ENCODE results near the gene B3GNT5.
A peak's percentile ranks its signal among the peaks of the same experiment; 100 is the strongest.
"Not testable (repeated sequence)": the region's sequence is repeated elsewhere in the genome, so short reads cannot be mapped to it uniquely, and the experiment has no call there.

The B3GNT5 gene

GRCh38 chr3:183227586-183227985, 25.5 kb upstream of the B3GNT5 start:
- Histone ChIP-seq H3K4me3 (ENCODE audit: low read depth in 1 of 5, low read length in 5 of 5) (no peak overlapping the region), H3K27ac (ENCODE audit: low read depth, low read length) (no peak overlapping the region), H3K36me3 (ENCODE audit: control insufficient read depth in 5 of 5, insufficient read depth in 5 of 5, low read length in 5 of 5) (no peaks in the 10 kb centered on the region), H3K9me3 (ENCODE audit: control insufficient read depth in 5 of 5, low read length in 5 of 5) (no peaks in the 10 kb centered on the region), H3K4me1 (ENCODE audit: control insufficient read depth in 5 of 5, insufficient read depth in 5 of 5, low read length in 5 of 5) (no peaks in the 10 kb centered on the region), H3K9ac (ENCODE audit: low read length in 5 of 5) (no peak overlapping the region), H3K27me3 (ENCODE audit: control insufficient read depth in 5 of 5, insufficient read depth in 4 of 5, low read length in 5 of 5) (no peaks in the 10 kb centered on the region)

GRCh38 chr3:183229178-183229577, 23.9 kb upstream of the B3GNT5 start:
- no peak overlapping the region for H3K9ac ChIP-seq (ENCODE audit: low read length in 5 of 5)
- no peak overlapping the region for H3K27ac ChIP-seq (ENCODE audit: low read depth, low read length)
- H3K4me1 ChIP-seq (ENCODE audit: control insufficient read depth in 5 of 5, insufficient read depth in 5 of 5, low read length in 5 of 5), result peaks cover 0 to 3% (median 0%) of the 10 kb centered on the region in 5 donors
- H3K27me3 ChIP-seq (ENCODE audit: control insufficient read depth in 5 of 5, insufficient read depth in 4 of 5, low read length in 5 of 5), result no peaks in the 10 kb centered on the region
- no peaks in the 10 kb centered on the region for H3K36me3 ChIP-seq (ENCODE audit: control insufficient read depth in 5 of 5, insufficient read depth in 5 of 5, low read length in 5 of 5)
- H3K4me3 ChIP-seq (ENCODE audit: low read depth in 1 of 5, low read length in 5 of 5), result no peak overlapping the region
- no peaks in the 10 kb centered on the region for H3K9me3 ChIP-seq (ENCODE audit: control insufficient read depth in 5 of 5, low read length in 5 of 5)

- H3K4me3 ChIP-seq (ENCODE audit: low read depth in 1 of 5, low read length in 5 of 5); H3K27ac ChIP-seq (ENCODE audit: low read depth, low read length); H3K27me3 ChIP-seq (ENCODE audit: control insufficient read depth in 5 of 5, insufficient read depth in 4 of 5, low read length in 5 of 5); H3K9ac ChIP-seq (ENCODE audit: low read length in 5 of 5); H3K4me1 ChIP-seq (ENCODE audit: control insufficient read depth in 5 of 5, insufficient read depth in 5 of 5, low read length in 5 of 5); H3K36me3 ChIP-seq (ENCODE audit: control insufficient read depth in 5 of 5, insufficient read depth in 5 of 5, low read length in 5 of 5); H3K9me3 ChIP-seq (ENCODE audit: control insufficient read depth in 5 of 5, low read length in 5 of 5): not testable (repeated sequence)
These were observed 22.8 kb upstream of the B3GNT5 start for GRCh38 chr3:183230251-183230650.

GRCh38 chr3:183230826-183231225, 22.2 kb upstream of the B3GNT5 start:
- Histone ChIP-seq H3K9ac (ENCODE audit: low read length in 5 of 5) (no peak overlapping the region), H3K4me3 (ENCODE audit: low read depth in 1 of 5, low read length in 5 of 5) (no peak overlapping the region), H3K36me3 (ENCODE audit: control insufficient read depth in 5 of 5, insufficient read depth in 5 of 5, low read length in 5 of 5) (no peaks in the 10 kb centered on the region), H3K9me3 (ENCODE audit: control insufficient read depth in 5 of 5, low read length in 5 of 5) (no peaks in the 10 kb centered on the region), H3K4me1 (ENCODE audit: control insufficient read depth in 5 of 5, insufficient read depth in 5 of 5, low read length in 5 of 5) (peaks cover 0 to 3% (median 0%) of the 10 kb centered on the region in 5 donors), H3K27me3 (ENCODE audit: control insufficient read depth in 5 of 5, insufficient read depth in 4 of 5, low read length in 5 of 5) (no peaks in the 10 kb centered on the region), H3K27ac (ENCODE audit: low read depth, low read length) (no peak overlapping the region)

GRCh38 chr3:183233966-183234365, 19.1 kb upstream of the B3GNT5 start:
- Histone ChIP-seq H3K9me3 (ENCODE audit: control insufficient read depth in 5 of 5, low read length in 5 of 5) (no peaks in the 10 kb centered on the region), H3K27me3 (ENCODE audit: control insufficient read depth in 5 of 5, insufficient read depth in 4 of 5, low read length in 5 of 5) (no peaks in the 10 kb centered on the region), H3K36me3 (ENCODE audit: control insufficient read depth in 5 of 5, insufficient read depth in 5 of 5, low read length in 5 of 5) (no peaks in the 10 kb centered on the region), H3K9ac (ENCODE audit: low read length in 5 of 5) (no peak overlapping the region), H3K27ac (ENCODE audit: low read depth, low read length) (no peak overlapping the region), H3K4me1 (ENCODE audit: control insufficient read depth in 5 of 5, insufficient read depth in 5 of 5, low read length in 5 of 5) (peaks cover 0 to 3% (median 0%) of the 10 kb centered on the region in 5 donors), H3K4me3 (ENCODE audit: low read depth in 1 of 5, low read length in 5 of 5) (no peak overlapping the region)

- peaks cover 0 to 10% (median 7%) of the 10 kb centered on the region in 5 donors for H3K9me3 ChIP-seq (ENCODE audit: control insufficient read depth in 5 of 5, low read length in 5 of 5)
- peaks cover 0 to 2% (median 0%) of the 10 kb centered on the region in 5 donors for H3K4me1 ChIP-seq (ENCODE audit: control insufficient read depth in 5 of 5, insufficient read depth in 5 of 5, low read length in 5 of 5)
- H3K27ac ChIP-seq (ENCODE audit: low read depth, low read length), result no peak overlapping the region
These were observed 14.0 kb upstream of the B3GNT5 start for GRCh38 chr3:183239046-183239445.

GRCh38 chr3:183242431-183242830, 10.6 kb upstream of the B3GNT5 start:
- H3K27me3 ChIP-seq (ENCODE audit: control insufficient read depth in 5 of 5, insufficient read depth in 4 of 5, low read length in 5 of 5), result no peaks in the 10 kb centered on the region
- peaks cover 0 to 15% (median 4%) of the 10 kb centered on the region in 5 donors for H3K4me1 ChIP-seq (ENCODE audit: control insufficient read depth in 5 of 5, insufficient read depth in 5 of 5, low read length in 5 of 5)
- no peak overlapping the region for H3K9ac ChIP-seq (ENCODE audit: low read length in 5 of 5)
- no peak overlapping the region for H3K27ac ChIP-seq (ENCODE audit: low read depth, low read length)
- H3K4me3 ChIP-seq (ENCODE audit: low read depth in 1 of 5, low read length in 5 of 5), result no peak overlapping the region
- no peaks in the 10 kb centered on the region for H3K36me3 ChIP-seq (ENCODE audit: control insufficient read depth in 5 of 5, insufficient read depth in 5 of 5, low read length in 5 of 5)
- peaks cover 0 to 10% (median 7%) of the 10 kb centered on the region in 5 donors for H3K9me3 ChIP-seq (ENCODE audit: control insufficient read depth in 5 of 5, low read length in 5 of 5)

More at GRCh38 chr3:183239046-183239445, 14.0 kb upstream of the B3GNT5 start:
- H3K36me3 ChIP-seq (ENCODE audit: control insufficient read depth in 5 of 5, insufficient read depth in 5 of 5, low read length in 5 of 5), result no peaks in the 10 kb centered on the region
- H3K9ac ChIP-seq (ENCODE audit: low read length in 5 of 5), result no peak overlapping the region
- no peak overlapping the region for H3K4me3 ChIP-seq (ENCODE audit: low read depth in 1 of 5, low read length in 5 of 5)
- H3K27me3 ChIP-seq (ENCODE audit: control insufficient read depth in 5 of 5, insufficient read depth in 4 of 5, low read length in 5 of 5), result no peaks in the 10 kb centered on the region

GRCh38 chr3:183244219-183244618, 8.8 kb upstream of the B3GNT5 start:
- Histone ChIP-seq H3K4me1 (ENCODE audit: control insufficient read depth in 5 of 5, insufficient read depth in 5 of 5, low read length in 5 of 5) (peaks cover 0 to 15% (median 4%) of the 10 kb centered on the region in 5 donors), H3K9me3 (ENCODE audit: control insufficient read depth in 5 of 5, low read length in 5 of 5) (peaks cover 0 to 10% (median 7%) of the 10 kb centered on the region in 5 donors), H3K4me3 (ENCODE audit: low read depth in 1 of 5, low read length in 5 of 5) (no peak overlapping the region), H3K36me3 (ENCODE audit: control insufficient read depth in 5 of 5, insufficient read depth in 5 of 5, low read length in 5 of 5) (no peaks in the 10 kb centered on the region), H3K27ac (ENCODE audit: low read depth, low read length) (peak overlapping the region; percentile 70), H3K9ac (ENCODE audit: low read length in 5 of 5) (no peak overlapping the region), H3K27me3 (ENCODE audit: control insufficient read depth in 5 of 5, insufficient read depth in 4 of 5, low read length in 5 of 5) (no peaks in the 10 kb centered on the region)

- H3K9me3 ChIP-seq (ENCODE audit: control insufficient read depth in 5 of 5, low read length in 5 of 5), result peaks cover 0 to 10% (median 7%) of the 10 kb centered on the region in 5 donors
- H3K9ac ChIP-seq (ENCODE audit: low read length in 5 of 5), result peak overlapping the region in 1 of 5 donors; percentile 14
- peaks cover 0 to 15% (median 4%) of the 10 kb centered on the region in 5 donors for H3K4me1 ChIP-seq (ENCODE audit: control insufficient read depth in 5 of 5, insufficient read depth in 5 of 5, low read length in 5 of 5)
- no peaks in the 10 kb centered on the region for H3K36me3 ChIP-seq (ENCODE audit: control insufficient read depth in 5 of 5, insufficient read depth in 5 of 5, low read length in 5 of 5)
- H3K4me3 ChIP-seq (ENCODE audit: low read depth in 1 of 5, low read length in 5 of 5), result no peak overlapping the region
- H3K27ac ChIP-seq (ENCODE audit: low read depth, low read length), result peak overlapping the region; percentile 70
- H3K27me3 ChIP-seq (ENCODE audit: control insufficient read depth in 5 of 5, insufficient read depth in 4 of 5, low read length in 5 of 5), result no peaks in the 10 kb centered on the region
These were observed 8.0 kb upstream of the B3GNT5 start for GRCh38 chr3:183244981-183245476.

- Histone ChIP-seq H3K4me3 (ENCODE audit: low read depth in 1 of 5, low read length in 5 of 5) (no peak overlapping the region), H3K9ac (ENCODE audit: low read length in 5 of 5) (no peak overlapping the region), H3K27ac (ENCODE audit: low read depth, low read length) (no peak overlapping the region), H3K9me3 (ENCODE audit: control insufficient read depth in 5 of 5, low read length in 5 of 5) (peaks cover 0 to 8% (median 6%) of the 10 kb centered on the region in 5 donors), H3K36me3 (ENCODE audit: control insufficient read depth in 5 of 5, insufficient read depth in 5 of 5, low read length in 5 of 5) (no peaks in the 10 kb centered on the region), H3K27me3 (ENCODE audit: control insufficient read depth in 5 of 5, insufficient read depth in 4 of 5, low read length in 5 of 5) (no peaks in the 10 kb centered on the region), H3K4me1 (ENCODE audit: control insufficient read depth in 5 of 5, insufficient read depth in 5 of 5, low read length in 5 of 5) (peaks cover 0 to 15% (median 4%) of the 10 kb centered on the region in 5 donors)
These were observed 6.0 kb upstream of the B3GNT5 start for GRCh38 chr3:183247011-183247589.
